ENCODE measurements around the gene DLG2. TPM values are rescaled to one million over a fixed set of nuclear protein-coding genes. Genes with fewer than 3 reads are reported as not detected.

The DLG2 gene
- total and polyA plus RNA-seq, 12 donors = 1.0 to 14.8 (median 7.4) TPM

DNA sequence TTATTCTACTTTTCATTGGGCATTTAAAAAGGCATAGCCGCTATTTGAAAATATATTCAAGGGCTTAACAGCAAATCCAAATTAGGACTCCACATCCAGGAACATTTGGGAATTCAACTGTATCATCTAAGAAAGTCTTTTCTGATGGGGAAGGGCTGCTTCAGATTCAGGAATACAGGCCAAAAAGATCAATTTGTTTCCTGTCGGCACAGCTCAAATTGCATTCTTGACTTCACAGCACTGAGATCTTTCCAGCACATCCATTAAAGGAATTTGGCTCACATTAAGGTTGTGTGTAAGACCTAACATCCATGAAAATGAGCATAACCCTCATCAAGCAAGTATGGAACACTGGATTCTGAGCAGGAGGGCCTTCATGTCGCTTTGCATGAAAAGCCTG lies 1171.5 kb downstream of the DLG2 start:
- DNase-seq (no peak), ATAC-seq (no peak)
- no peaks in the 10 kb centered on the region for H3K36me3 ChIP-seq
- no peak for TF ChIP-seq CTCF (IDR thresholded peaks at IDR 0.05)
- no peak overlapping the region for H3K27ac ChIP-seq
- intact Hi-C loops (cut with DNase I) = no loop called here
- no peaks in the 10 kb centered on the region for H3K9me3 ChIP-seq
- 76 to 82% methylated on average over 3 of the region's 3 CpGs for WGBS, 2 donors
- no peaks in the 10 kb centered on the region for H3K27me3 ChIP-seq
- no peaks in the 10 kb centered on the region for H3K4me1 ChIP-seq
- no peak overlapping the region for H3K4me3 ChIP-seq

GRCh38 chr11:84452211-84452610 lies 1174.9 kb downstream of the DLG2 start:
- TF ChIP-seq CTCF (IDR thresholded peaks at IDR 0.05) = no peak
- Histone ChIP-seq H3K27ac (no peak overlapping the region), H3K4me1 (no peaks in the 10 kb centered on the region), H3K4me3 (no peak overlapping the region), H3K9me3 (no peaks in the 10 kb centered on the region), H3K36me3 (no peaks in the 10 kb centered on the region), H3K27me3 (no peaks in the 10 kb centered on the region)
- DNase-seq (no peak), ATAC-seq (no peak)
- intact Hi-C loops (cut with DNase I) = no loop called here

DNA sequence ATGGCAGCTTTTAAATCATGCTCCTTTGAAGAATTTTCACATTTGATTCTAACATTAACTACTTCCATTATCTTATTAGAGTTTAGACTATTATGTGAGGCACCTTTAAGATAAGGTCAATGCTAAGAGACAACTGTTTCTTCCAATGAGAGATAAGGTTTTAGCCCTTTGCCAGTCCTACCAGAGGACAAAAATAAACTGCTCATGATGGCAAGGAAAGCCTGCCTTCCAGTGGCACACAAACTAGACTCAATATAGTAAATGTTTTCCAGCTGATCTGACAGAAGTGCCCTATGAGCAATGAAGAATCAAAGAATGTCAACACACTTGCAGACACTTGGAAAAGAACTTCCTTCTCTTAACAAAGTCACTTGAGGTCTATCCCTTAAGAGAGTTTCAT lies 1188.6 kb downstream of the DLG2 start:
- Histone ChIP-seq H3K4me1 (peaks cover 0 to 4% (median 0%) of the 10 kb centered on the region in 9 donors), H3K36me3 (no peaks in the 10 kb centered on the region), H3K9me3 (peaks cover 0 to 9% (median 0%) of the 10 kb centered on the region in 11 donors), H3K27me3 (no peaks in the 10 kb centered on the region), H3K27ac (no peak overlapping the region), H3K4me3 (no peak overlapping the region)
- intact Hi-C loops (cut with DNase I) = no loop called here
- ATAC-seq (peak in 4 of 8 donors; percentile 60 to 82 (median 67)), DNase-seq (no peak)
- TF ChIP-seq CTCF (IDR thresholded peaks at IDR 0.05) = no peak

GRCh38 chr11:84437071-84437980 lies 1189.8 kb downstream of the DLG2 start:
- Histone ChIP-seq H3K36me3 (no peaks in the 10 kb centered on the region), H3K4me3 (peak overlapping the region in 5 of 10 donors; percentile 6 to 22 (median 13)), H3K27me3 (no peaks in the 10 kb centered on the region), H3K4me1 (peaks cover 0 to 4% (median 0%) of the 10 kb centered on the region in 9 donors), H3K27ac (no peak overlapping the region), H3K9me3 (peaks cover 0 to 8% (median 0%) of the 10 kb centered on the region in 11 donors)
- intact Hi-C loops (cut with DNase I) = no loop called here
- TF ChIP-seq CTCF (IDR thresholded peaks at IDR 0.05) = no peak
- WGBS, 2 donors = 11 to 24% methylated on average over 21 of the region's 21 CpGs
- DNase-seq (no peak), ATAC-seq (peak in 7 of 8 donors; percentile 25 to 73 (median 50))

Data from heart right ventricle (tissue), 16 donors.